HEK293 (cell line): ENCODE measurements around the gene DNAJB4.

Source experiments
- CTCF ChIA-PET: fragments of 350-600 bp; formaldehyde crosslinking; extraction: SDS; loops from one replicate; lab custom pipeline; 2021; ENCODE audit warnings: antibody characterized with exemption; lab: Yijun Ruan, JAX
- POLR2A ChIA-PET: fragments of 300-600 bp; formaldehyde crosslinking; extraction: SDS; loops from one replicate; lab custom pipeline; 2020; ENCODE audit warnings: antibody characterized with exemption, inconsistent platforms; lab: Yijun Ruan, JAX
- H3K27ac ChIP-seq: fragments of 200-500 bp; sonication (Bioruptor generic); 2 replicates; pipeline ENCODE4 v1.5.1; 2014; ENCODE audit warnings: low read depth, low read length, control low read depth, inconsistent platforms; ENCODE audit errors: extremely low read depth
- H3K36me3 ChIP-seq, 2 experiments: fragments of 200-500 bp in 1 of 2; sonication (Bioruptor generic) in 1 of 2; 1 replicate in 1 of 2; 2 replicates in 1 of 2; pipeline ENCODE4 v1.5.1; 2014 to 2017; ENCODE audit warnings: inconsistent platforms in 2 of 2, low read length in 2 of 2; ENCODE audit not compliant: control insufficient read depth in 2 of 2, insufficient read depth in 1 of 2
- H3K4me1 ChIP-seq: fragments of 200-500 bp; sonication (Bioruptor generic); 2 replicates; pipeline ENCODE4 v1.5.1; 2014; ENCODE audit warnings: mild to moderate bottlenecking, low read length, inconsistent platforms; ENCODE audit not compliant: control insufficient read depth, insufficient read depth
- H3K4me3 ChIP-seq: 2 replicates; pipeline ENCODE4 v1.5.1; 2011; ENCODE audit warnings: low read depth, mild to moderate bottlenecking, control low read depth, low read length, moderate library complexity
- H3K9me3 ChIP-seq: fragments of 200-500 bp; sonication (Bioruptor generic); 2 replicates; pipeline ENCODE4 v1.5.1; 2014; ENCODE audit warnings: low read depth, low read length, inconsistent platforms; ENCODE audit not compliant: control insufficient read depth, insufficient read depth
- ATF2 ChIP-seq: fragments of 450-650 bp; formaldehyde crosslinking; IDR thresholded peaks from 2 replicates; pipeline ENCODE4 v1.5.1; 2016; ENCODE audit warnings: missing biosample characterization, missing genetic modification characterization, low read depth
- GFI1B ChIP-seq: fragments of 450-650 bp; formaldehyde crosslinking; IDR thresholded peaks from 2 replicates; pipeline ENCODE4 v1.5.1; 2016; ENCODE audit warnings: missing biosample characterization, missing genetic modification characterization
- GLIS1 ChIP-seq: fragments of 450-650 bp; formaldehyde crosslinking; IDR thresholded peaks from 2 replicates; pipeline ENCODE4 v1.5.1; 2016; ENCODE audit warnings: missing biosample characterization, missing genetic modification characterization
- PATZ1 ChIP-seq: fragments of 450-650 bp; formaldehyde crosslinking; IDR thresholded peaks from 2 replicates; pipeline ENCODE4 v1.5.1; 2016; ENCODE audit warnings: missing biosample characterization, missing genetic modification characterization
- PRDM1 ChIP-seq: fragments of 450-650 bp; formaldehyde crosslinking; IDR thresholded peaks from 2 replicates; pipeline ENCODE4; 2016; ENCODE audit warnings: missing biosample characterization, missing genetic modification characterization
- PRDM10 ChIP-seq: fragments of 450-650 bp; formaldehyde crosslinking; IDR thresholded peaks from 2 replicates; pipeline ENCODE4 v1.5.1; 2016; ENCODE audit warnings: missing biosample characterization, missing genetic modification characterization
- SCRT2 ChIP-seq: fragments of 450-650 bp; formaldehyde crosslinking; IDR thresholded peaks from 2 replicates; pipeline ENCODE4 v1.5.1; 2016; ENCODE audit warnings: missing biosample characterization, missing genetic modification characterization
- SETDB1 ChIP-seq: IDR thresholded peaks from one replicate; pipeline ENCODE4 v1.6.1; 2017; ENCODE audit warnings: mild to moderate bottlenecking, low read length, moderate library complexity, mixed read lengths; ENCODE audit not compliant: insufficient read length
- SP2 ChIP-seq: fragments of 450-650 bp; formaldehyde crosslinking; IDR thresholded peaks from 2 replicates; pipeline ENCODE4 v1.5.1; 2016; ENCODE audit warnings: missing biosample characterization, missing genetic modification characterization
- SP7 ChIP-seq: fragments of 450-650 bp; formaldehyde crosslinking; IDR thresholded peaks from 2 replicates; pipeline ENCODE4 v1.5.1; 2016; ENCODE audit warnings: missing biosample characterization, missing genetic modification characterization
- TRIM28 ChIP-seq: IDR thresholded peaks from 2 replicates; pipeline ENCODE4 v1.6.1; 2011; ENCODE audit warnings: low read length, control low read depth, borderline replicate concordance
- WT1 ChIP-seq: fragments of 450-650 bp; formaldehyde crosslinking; IDR thresholded peaks from 2 replicates; pipeline ENCODE4 v1.5.1; 2016; ENCODE audit warnings: missing biosample characterization, missing genetic modification characterization
- ZBTB17 ChIP-seq: fragments of 450-650 bp; formaldehyde crosslinking; IDR thresholded peaks from 2 replicates; pipeline ENCODE4 v1.5.1; 2016; ENCODE audit warnings: missing biosample characterization, missing genetic modification characterization
- ZBTB21 ChIP-seq: fragments of 450-650 bp; formaldehyde crosslinking; IDR thresholded peaks from 2 replicates; pipeline ENCODE4 v1.5.1; 2017; ENCODE audit warnings: missing biosample characterization, missing genetic modification characterization
- ZBTB44 ChIP-seq: fragments of 450-650 bp; IDR thresholded peaks from 2 replicates; pipeline ENCODE4 v1.5.1; 2018; ENCODE audit warnings: missing biosample characterization, mild to moderate bottlenecking, missing genetic modification characterization
- ZBTB6 ChIP-seq: fragments of 450-650 bp; formaldehyde crosslinking; IDR thresholded peaks from 2 replicates; pipeline ENCODE4 v1.5.1; 2017; ENCODE audit warnings: missing biosample characterization, missing genetic modification characterization
- ZNF138 ChIP-seq: fragments of 450-650 bp; formaldehyde crosslinking; IDR thresholded peaks from 2 replicates; pipeline ENCODE4 v1.5.1; 2016; ENCODE audit warnings: missing biosample characterization, missing genetic modification characterization, borderline replicate concordance
- ZNF335 ChIP-seq: fragments of 450-650 bp; formaldehyde crosslinking; conservative IDR thresholded peaks from 2 replicates; pipeline ENCODE4 v1.5.1; 2016; ENCODE audit warnings: missing biosample characterization, missing genetic modification characterization
- ZNF561 ChIP-seq: fragments of 450-650 bp; IDR thresholded peaks from 2 replicates; pipeline ENCODE4 v1.5.1; 2018; ENCODE audit warnings: missing biosample characterization, missing genetic modification characterization, borderline replicate concordance
- ZNF629 ChIP-seq: fragments of 450-650 bp; formaldehyde crosslinking; IDR thresholded peaks from 2 replicates; pipeline ENCODE4 v1.5.1; 2017; ENCODE audit warnings: missing biosample characterization, missing genetic modification characterization
- ZNF76 ChIP-seq: fragments of 450-650 bp; formaldehyde crosslinking; IDR thresholded peaks from 2 replicates; pipeline ENCODE4; 2016; ENCODE audit warnings: low read depth, missing biosample characterization, missing genetic modification characterization, borderline replicate concordance
- ZNF785 ChIP-seq: fragments of 450-650 bp; formaldehyde crosslinking; IDR thresholded peaks from 2 replicates; pipeline ENCODE4 v1.5.1; 2016; ENCODE audit warnings: missing biosample characterization, missing genetic modification characterization
- ZSCAN30 ChIP-seq: fragments of 450-650 bp; IDR thresholded peaks from 2 replicates; pipeline ENCODE4 v1.5.1; 2018; ENCODE audit warnings: missing biosample characterization, mild to moderate bottlenecking, missing genetic modification characterization, moderate library complexity

DNAJB4 gene

GRCh38 chr1:78004719-78005447 is at the start of gene DNAJB4:
TSS of gene DNAJB4 (plus strand) at chr1:78004939. CDS start at chr1:78005111, 172 bp downstream.
- H3K36me3 ChIP-seq, result no peaks in the 10 kb centered on the region; a peak in 1 of 3 replicates
- ChIA-PET CTCF (interaction anchor here (0.5 to 3.8 kb wide), 6 partner anchors 24 to 110 kb away, joined by 3 to 42 read pairs (median 7); partner anchors contain the start of gene FUBP1), POLR2A (interaction anchor here (0.8 to 5.7 kb wide), 22 partner anchors 10 to 471 kb away, joined by 3 to 137 read pairs (median 4); partner anchors contain the start of genes FUBP1, MIGA1, NEXN and ZZZ3)
- H3K9me3 ChIP-seq, result no peaks in the 10 kb centered on the region
- peak; percentile 80 for TF ChIP-seq ZBTB6 (tag by site-specific recombination)
- TF ChIP-seq ZBTB44 (tag by site-specific recombination), result peak; percentile 6; the same call in 1 of the 2 replicates
- peak; percentile 92 for TF ChIP-seq ZNF629
- TF ChIP-seq PRDM10 (tag by site-specific recombination), result peak; percentile 56
- peak; percentile 46; the same call in 1 of the 2 replicates for TF ChIP-seq SP2 (tag by site-specific recombination)
- 0 out of 2 replicates have a peak, but pooled peaks have one; percentile 29 for TF ChIP-seq TRIM28
- peak; percentile 74 for TF ChIP-seq SP7 (tag by site-specific recombination)
- peak; percentile 97 for TF ChIP-seq PRDM1 (tag by site-specific recombination)
- no peak for TF ChIP-seq SCRT2 (tag by site-specific recombination)
- 0 out of 2 replicates have a peak, but pooled peaks have one; percentile 17 for TF ChIP-seq GFI1B (tag by site-specific recombination)
- peak; percentile 48 for TF ChIP-seq WT1
- peak; percentile 68 for TF ChIP-seq ZBTB17 (tag by site-specific recombination)
- peak; percentile 22 for TF ChIP-seq SETDB1
- peak; percentile 73 for TF ChIP-seq ZBTB21
- 0 out of 2 replicates have a peak, but pooled peaks have one; percentile 18 for TF ChIP-seq ZSCAN30 (tag by site-specific recombination)
- TF ChIP-seq ATF2, result peak; percentile 30; the same call in 1 of the 2 replicates
- TF ChIP-seq ZNF335 (tag by site-specific recombination), result peak; percentile 71
- TF ChIP-seq GLIS1, result no peak
- TF ChIP-seq ZNF785, result no peak
- no peak for TF ChIP-seq ZNF138
- TF ChIP-seq ZNF561 (tag by site-specific recombination), result 0 out of 2 replicates have a peak, but pooled peaks have one; percentile 38
- TF ChIP-seq ZNF76 (tag by site-specific recombination), result peak; percentile 83; the same call in 1 of the 2 replicates
- TF ChIP-seq PATZ1 (tag by site-specific recombination), result no peak
- H3K27ac ChIP-seq, result peak within 1 kb of the TSS; percentile 92
- H3K4me3 ChIP-seq, result peak within 1 kb of the TSS; percentile 55
- peaks cover 14% of the 10 kb centered on the region for H3K4me1 ChIP-seq
